Hepatocyte (in vitro differentiated cells): ENCODE results near the gene OSBPL7. TPM values are rescaled to one million over a fixed set of nuclear protein-coding genes. Genes with fewer than 3 reads are reported as not detected.

ENCODE experiments used
- DNase-seq: peaks from one replicate; pipeline ENCODE4 v3.0.0-alpha.2; 2016; ENCODE audit warnings: low spot score
- H2AFZ ChIP-seq: fragments of 200-600 bp; sonication (generic); 2 replicates; pipeline ENCODE4 v1.6.0; 2016; ENCODE audit warnings: antibody characterized with exemption, mild to moderate bottlenecking
- H3K27ac ChIP-seq: fragments of 200-600 bp; sonication (generic); 2 replicates; pipeline ENCODE4 v1.5.1; 2016; ENCODE audit warnings: mild to moderate bottlenecking
- H3K27me3 ChIP-seq: fragments of 200-600 bp; sonication (generic); 2 replicates; pipeline ENCODE4 v1.6.1; 2016
- H3K36me3 ChIP-seq: fragments of 200-600 bp; sonication (generic); replicated peaks from 2 replicates; pipeline ENCODE4 v1.5.1; 2016; ENCODE audit warnings: low read depth; ENCODE audit not compliant: insufficient read depth
- H3K4me1 ChIP-seq: fragments of 200-600 bp; sonication (generic); 2 replicates; pipeline ENCODE4 v1.5.1; 2016; ENCODE audit warnings: mild to moderate bottlenecking, moderate library complexity; ENCODE audit not compliant: insufficient read depth
- H3K4me2 ChIP-seq: fragments of 200-600 bp; sonication (generic); 2 replicates; pipeline ENCODE4 v1.6.0; 2016
- H3K4me3 ChIP-seq: fragments of 200-600 bp; sonication (generic); 2 replicates; pipeline ENCODE4 v1.5.1; 2016; ENCODE audit warnings: mild to moderate bottlenecking
- H3K79me2 ChIP-seq: fragments of 200-600 bp; sonication (generic); 2 replicates; pipeline ENCODE4 v1.6.0; 2017; ENCODE audit warnings: mild to moderate bottlenecking
- H3K9me2 ChIP-seq: fragments of 200-600 bp; sonication (generic); replicated peaks from 2 replicates; pipeline ENCODE4 v1.6.0; 2017; ENCODE audit warnings: mild to moderate bottlenecking; ENCODE audit not compliant: insufficient read depth
- H3K9me3 ChIP-seq: fragments of 200-600 bp; sonication (generic); 2 replicates; pipeline ENCODE4 v1.5.1; 2016; ENCODE audit warnings: low read depth, mild to moderate bottlenecking
- H4K20me1 ChIP-seq: fragments of 200-600 bp; sonication (generic); 2 replicates; pipeline ENCODE4 v1.6.0; 2016; ENCODE audit warnings: mild to moderate bottlenecking; ENCODE audit not compliant: insufficient read depth, poor library complexity, severe bottlenecking
- CTCF ChIP-seq: fragments of 200-600 bp; sonication (generic); IDR thresholded peaks from 2 replicates; pipeline ENCODE4 v1.5.1; 2016; ENCODE audit warnings: antibody characterized with exemption, mild to moderate bottlenecking; ENCODE audit not compliant: poor library complexity
- EZH2 ChIP-seq: fragments of 200-600 bp; sonication (generic); IDR thresholded peaks from 2 replicates; pipeline ENCODE4 v1.6.1; 2016; ENCODE audit warnings: antibody characterized with exemption, mild to moderate bottlenecking, borderline replicate concordance
- EZH2phosphoT487 ChIP-seq: fragments of 200-600 bp; sonication (generic); IDR thresholded peaks from one replicate; pipeline ENCODE4 v1.6.1; 2018; ENCODE audit warnings: antibody characterized with exemption, mild to moderate bottlenecking, low read depth, moderate library complexity; ENCODE audit not compliant: unreplicated experiment, severe bottlenecking
- WGBS: methylation state at CpG from one replicate; pipeline ENCODE4 v1.1.6; 2016; ENCODE audit warnings: low lambda C conversion rate; ENCODE audit errors: missing lambda C conversion rate; 5-methylcytosine and 5-hydroxymethylcytosine counted together
- polyA plus RNA-seq: library from polyadenylated mRNA; unstranded; fragments of >200 nt; fragmentation: Nextera tagmentation; extraction: Ambion mirVana; gene quantifications from 2 replicates; pipeline ENCODE4 v1.2.1, GENCODE V29; 2016
- total RNA-seq: library from RNA; depleted of rRNA; stranded (reverse); fragments of >200 nt; gene quantifications from 2 replicates; pipeline ENCODE4 v1.2.3, GENCODE V29; 2014

Gene OSBPL7
- total and polyA plus RNA-seq, 2 experiments from 2014 or later: 6.2 to 9.3 TPM

GRCh38 chr17:47841488-47842291 lies 20.1 kb upstream of the OSBPL7 start:
- Histone ChIP-seq H2AFZ (peak overlapping the region; percentile 66), H3K36me3 (no peaks in the 10 kb centered on the region), H3K9me2 (no peaks in the 10 kb centered on the region), H3K9me3 (no peaks in the 10 kb centered on the region), H3K79me2 (peaks cover 17% of the 10 kb centered on the region), H3K4me2 (peak overlapping the region; percentile 94), H3K27ac (peak overlapping the region; percentile 67), H4K20me1 (no peaks in the 10 kb centered on the region), H3K27me3 (peaks cover 11% of the 10 kb centered on the region), H3K4me3 (no peak overlapping the region), H3K4me1 (peaks cover 42% of the 10 kb centered on the region)
- WGBS: 75% methylated on average over 16 of the region's 16 CpGs
- TF ChIP-seq EZH2phosphoT487 (no peak), CTCF (no peak), EZH2 (no peak)
- no peak for DNase-seq

- DNase-seq: peak; percentile 92
- Histone ChIP-seq H3K4me3 (peak within 1 kb of the TSS; percentile 71), H3K79me2 (peaks cover 17% of the 10 kb centered on the region), H3K36me3 (no peaks in the 10 kb centered on the region), H3K9me2 (no peaks in the 10 kb centered on the region), H4K20me1 (no peaks in the 10 kb centered on the region), H3K4me2 (peak within 1 kb of the TSS; percentile 94), H3K27ac (peak within 1 kb of the TSS; percentile 67), H2AFZ (peak within 1 kb of the TSS; percentile 79), H3K9me3 (no peaks in the 10 kb centered on the region), H3K4me1 (peaks cover 40% of the 10 kb centered on the region), H3K27me3 (peaks cover 3% of the 10 kb centered on the region)
- WGBS: 1% methylated on average over 46 of the region's 55 CpGs
- no peak for TF ChIP-seq EZH2phosphoT487
- peak; percentile 99 for TF ChIP-seq CTCF
- no peak for TF ChIP-seq EZH2
These were observed 19.3 kb upstream of the OSBPL7 start, which contains the start of gene SCRN2 for GRCh38 chr17:47840742-47841487. Gene SCRN2 (minus strand): TSS chr17:47841273. CDS start chr17:47840843, 430 bp downstream.

DNA sequence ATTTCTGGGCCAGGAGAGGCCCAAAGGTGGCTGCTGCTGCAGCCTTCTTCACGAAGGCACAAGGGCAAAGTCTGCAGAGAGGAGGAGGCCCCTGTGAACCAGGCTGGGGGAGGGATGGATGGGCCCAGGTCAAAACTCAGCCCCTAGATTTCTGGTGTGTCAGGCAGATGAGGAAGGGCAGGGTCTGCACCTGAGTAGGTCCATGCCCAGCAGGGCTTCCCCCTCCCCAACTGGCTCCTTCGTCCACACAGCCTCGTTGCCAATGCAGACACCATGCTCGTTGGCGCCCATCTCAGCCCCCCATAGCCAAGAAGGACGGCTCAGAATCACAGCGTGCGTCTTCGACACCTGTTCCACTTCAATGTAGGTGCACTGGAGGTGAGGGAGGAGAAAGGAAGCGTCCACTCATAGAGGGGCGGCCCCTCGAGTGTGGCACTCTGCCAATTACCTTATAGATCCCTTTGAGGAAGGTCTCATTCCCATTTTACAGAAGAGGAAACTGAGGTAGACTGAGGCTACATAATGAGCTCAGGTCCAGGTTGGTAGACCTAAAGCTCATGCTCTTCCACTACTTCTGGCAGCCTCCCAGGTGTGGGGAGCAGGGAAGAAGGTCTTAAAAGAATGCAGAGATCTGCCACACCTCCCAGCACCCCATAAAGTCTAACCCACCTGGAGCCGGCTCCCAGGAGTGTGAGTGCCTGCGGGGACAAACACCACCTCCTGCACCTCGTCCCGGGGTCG lies 18.6 kb upstream of the OSBPL7 start:
- 56% methylated on average over 17 of the region's 17 CpGs for WGBS
- Histone ChIP-seq H3K36me3 (no peaks in the 10 kb centered on the region), H3K27me3 (no peaks in the 10 kb centered on the region), H3K4me1 (peaks cover 36% of the 10 kb centered on the region), H3K9me3 (no peaks in the 10 kb centered on the region), H3K4me3 (peak overlapping the region; percentile 71), H3K9me2 (no peaks in the 10 kb centered on the region), H4K20me1 (no peaks in the 10 kb centered on the region), H2AFZ (peak overlapping the region; percentile 79), H3K4me2 (peak overlapping the region; percentile 94), H3K79me2 (peaks cover 17% of the 10 kb centered on the region), H3K27ac (peak overlapping the region; percentile 67)
- TF ChIP-seq EZH2phosphoT487 (no peak), CTCF (no peak), EZH2 (no peak)
- no peak for DNase-seq
